ENCODE results near the gene SVBP. TPM values are rescaled to one million over a fixed set of nuclear protein-coding genes. Genes with fewer than 3 reads are reported as not detected.

Gene SVBP
- total RNA-seq, 2 experiments from 2014 or later = 18.9 to 23.1 TPM

- peak overlapping the region; percentile 82 for H3K4me3 ChIP-seq (ENCODE audit: low read depth, low read length, poor library complexity, severe bottlenecking)
- H3K4me2 ChIP-seq (ENCODE audit: low read length) = peak overlapping the region; percentile 88
- H3K4me1 ChIP-seq (ENCODE audit: insufficient read depth, low read length, poor library complexity, severe bottlenecking) = peaks cover 27% of the 10 kb centered on the region
- H3K9me2 ChIP-seq (ENCODE audit: insufficient read depth, low read length) = no peaks in the 10 kb centered on the region
- H3K79me2 ChIP-seq (ENCODE audit: insufficient read depth, low read depth, low read length) = peaks cover 37% of the 10 kb centered on the region
- CTCF ChIA-PET (ENCODE audit: unreplicated experiment) = interaction anchor here (2.3 kb wide), 1 partner anchor 82 kb away, joined by 9 read pairs; the partner anchor contains the start of gene ZNF691
- no peak overlapping the region for H2AFZ ChIP-seq (ENCODE audit: low read length)
- H3K36me3 ChIP-seq (ENCODE audit: insufficient read depth, low read length) = peaks cover 23% of the 10 kb centered on the region
- POLR2A ChIA-PET = interaction anchor here (3.5 kb wide), 1 partner anchor 81 kb away, joined by 35 read pairs; the partner anchor contains the start of gene ZNF691
- H4K20me1 ChIP-seq (ENCODE audit: insufficient read depth, low read length) = peaks cover 10% of the 10 kb centered on the region
- H3K27ac ChIP-seq (ENCODE audit: low read depth, low read length, poor library complexity, severe bottlenecking) = no peak overlapping the region
- no TSS peak for BruUV-seq (replicated peaks)
- TF ChIP-seq EZH2phosphoT487 (IDR thresholded peaks at IDR 0.05; ENCODE audit: borderline replicate concordance, low read depth, low read length) = no peak
- no peak for TF ChIP-seq CTCF (conservative IDR thresholded peaks at IDR 0.05; ENCODE audit: low read length)
- no peaks in the 10 kb centered on the region for H3K9me3 ChIP-seq (ENCODE audit: low read length)
- intact Hi-C loops (cut with micrococcal nuclease; ENCODE audit: unreplicated experiment) = loop anchor here (5.0 to 10.0 kb wide), 2 partner anchors 192 to 430 kb away; partner anchors contain the start of genes FOXJ3 and SLC2A1
- DNase-seq (ENCODE audit: low spot score) = no peak
These were observed 51.9 kb downstream of the SVBP start for GRCh38 chr1:42765269-42765668.

- CTCF ChIA-PET (ENCODE audit: unreplicated experiment) = no interaction called here
- no peak for TF ChIP-seq EZH2phosphoT487 (IDR thresholded peaks at IDR 0.05; ENCODE audit: borderline replicate concordance, low read depth, low read length)
- no peak for TF ChIP-seq CTCF (conservative IDR thresholded peaks at IDR 0.05; ENCODE audit: low read length)
These were observed 54.9 kb downstream of the SVBP start for GRCh38 chr1:42762269-42762668.

GRCh38 chr1:42761567-42761966, 55.6 kb downstream of the SVBP start:
- H3K4me1 ChIP-seq (ENCODE audit: insufficient read depth, low read length, poor library complexity, severe bottlenecking) = peaks cover 20% of the 10 kb centered on the region
- BruUV-seq (replicated peaks) = no TSS peak
- no peak overlapping the region for H3K4me2 ChIP-seq (ENCODE audit: low read length)
- H3K27ac ChIP-seq (ENCODE audit: low read depth, low read length, poor library complexity, severe bottlenecking) = no peak overlapping the region
- H3K4me3 ChIP-seq (ENCODE audit: low read depth, low read length, poor library complexity, severe bottlenecking) = no peak overlapping the region
- intact Hi-C loops (cut with micrococcal nuclease; ENCODE audit: unreplicated experiment) = loop anchor here (10.0 kb wide), 1 partner anchor 427 kb away; the partner anchor contains the start of gene FOXJ3
- H3K9me2 ChIP-seq (ENCODE audit: insufficient read depth, low read length) = no peaks in the 10 kb centered on the region
- peaks cover 15% of the 10 kb centered on the region for H3K79me2 ChIP-seq (ENCODE audit: insufficient read depth, low read depth, low read length)
- TF ChIP-seq CTCF (conservative IDR thresholded peaks at IDR 0.05; ENCODE audit: low read length) = no peak
- TF ChIP-seq EZH2phosphoT487 (IDR thresholded peaks at IDR 0.05; ENCODE audit: borderline replicate concordance, low read depth, low read length) = no peak
- DNase-seq (ENCODE audit: low spot score) = no peak
- CTCF ChIA-PET (ENCODE audit: unreplicated experiment) = no interaction called here
- POLR2A ChIA-PET = no interaction called here
- H3K9me3 ChIP-seq (ENCODE audit: low read length) = no peaks in the 10 kb centered on the region
- H3K36me3 ChIP-seq (ENCODE audit: insufficient read depth, low read length) = peaks cover 44% of the 10 kb centered on the region
- H4K20me1 ChIP-seq (ENCODE audit: insufficient read depth, low read length) = peaks cover 10% of the 10 kb centered on the region
- H2AFZ ChIP-seq (ENCODE audit: low read length) = no peak overlapping the region

More at GRCh38 chr1:42762269-42762668, 54.9 kb downstream of the SVBP start:
- peaks cover 10% of the 10 kb centered on the region for H4K20me1 ChIP-seq (ENCODE audit: insufficient read depth, low read length)
- intact Hi-C loops (cut with micrococcal nuclease; ENCODE audit: unreplicated experiment) = loop anchor here (10.0 kb wide), 1 partner anchor 427 kb away; the partner anchor contains the start of gene FOXJ3
- no peaks in the 10 kb centered on the region for H3K9me3 ChIP-seq (ENCODE audit: low read length)
- H3K27ac ChIP-seq (ENCODE audit: low read depth, low read length, poor library complexity, severe bottlenecking) = no peak overlapping the region
- BruUV-seq (replicated peaks) = no TSS peak
- peaks cover 39% of the 10 kb centered on the region for H3K36me3 ChIP-seq (ENCODE audit: insufficient read depth, low read length)
- no peak for DNase-seq (ENCODE audit: low spot score)
- POLR2A ChIA-PET = interaction anchor here (0.6 kb wide), 1 partner anchor 9 kb away, joined by 9 read pairs; no protein-coding TSS in a partner anchor
- no peak overlapping the region for H2AFZ ChIP-seq (ENCODE audit: low read length)
- H3K9me2 ChIP-seq (ENCODE audit: insufficient read depth, low read length) = no peaks in the 10 kb centered on the region
- peaks cover 15% of the 10 kb centered on the region for H3K79me2 ChIP-seq (ENCODE audit: insufficient read depth, low read depth, low read length)
- H3K4me1 ChIP-seq (ENCODE audit: insufficient read depth, low read length, poor library complexity, severe bottlenecking) = peaks cover 20% of the 10 kb centered on the region
- H3K4me2 ChIP-seq (ENCODE audit: low read length) = no peak overlapping the region
- H3K4me3 ChIP-seq (ENCODE audit: low read depth, low read length, poor library complexity, severe bottlenecking) = no peak overlapping the region
